ENCODE measurements around the gene RASGRP2. TPM values are rescaled to one million over a fixed set of nuclear protein-coding genes. Genes with fewer than 3 reads are reported as not detected.

Gene RASGRP2
- 24.9 TPM for total RNA-seq

DNA sequence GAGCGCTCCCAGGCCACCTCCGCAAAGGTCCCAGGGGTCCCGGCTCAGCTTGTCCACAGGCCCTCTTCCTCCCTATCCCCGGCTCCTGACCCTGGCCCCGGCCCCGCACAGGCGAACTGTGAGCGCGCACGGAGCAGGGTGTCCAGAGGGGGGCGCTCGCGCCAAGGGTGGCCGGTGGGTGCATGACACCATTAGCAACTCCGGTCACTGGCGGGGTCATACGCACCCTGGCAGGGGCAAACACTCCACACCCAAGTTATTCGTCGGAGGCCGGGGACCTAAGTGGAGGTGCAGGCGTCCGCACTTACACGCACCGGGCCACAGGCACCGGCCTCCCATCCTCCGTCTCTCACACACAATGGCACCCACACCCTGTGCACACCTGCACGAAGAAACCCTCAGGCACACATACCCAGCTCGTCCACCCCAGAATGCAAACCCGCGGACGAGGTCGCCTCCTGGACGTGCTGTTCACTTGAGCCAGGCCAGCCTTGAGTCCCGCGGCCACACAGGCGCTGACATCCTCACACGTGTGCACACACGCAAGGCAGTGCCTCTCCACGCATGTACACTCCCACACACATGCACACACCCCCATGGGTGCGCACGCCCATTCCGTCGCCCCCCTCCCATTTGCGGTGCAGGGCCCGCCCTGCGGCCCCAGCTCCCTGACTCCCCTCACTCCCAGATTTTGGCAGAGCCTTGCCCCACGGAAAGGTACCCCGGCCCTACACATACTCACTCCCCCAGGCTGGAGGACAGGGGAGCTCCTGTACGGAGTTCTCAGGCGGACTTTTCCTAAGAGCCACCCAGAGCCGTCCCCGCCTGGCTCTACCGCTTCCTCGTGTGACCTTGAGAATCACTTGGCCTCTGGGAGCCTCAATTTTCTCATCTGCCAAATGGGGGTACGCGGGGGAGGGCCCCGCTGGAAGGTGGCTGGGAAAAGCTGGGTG lies at the start of gene RASGRP2:
TSS of gene RASGRP2 (minus strand) at position 552 of the 953 bp plus-strand sequence. CDS start 1,276 bp downstream, outside the sequence.
- FAIRE-seq (no peak), DNase-seq (ENCODE audit: low spot score in 2 of 2) (peak; percentile 66 to 68)

GRCh38 chr11:64792482-64792881 lies 48.5 kb upstream of the RASGRP2 start:
- DNase-seq (ENCODE audit: low spot score in 2 of 2) = no peak
- no peak for FAIRE-seq

DNA sequence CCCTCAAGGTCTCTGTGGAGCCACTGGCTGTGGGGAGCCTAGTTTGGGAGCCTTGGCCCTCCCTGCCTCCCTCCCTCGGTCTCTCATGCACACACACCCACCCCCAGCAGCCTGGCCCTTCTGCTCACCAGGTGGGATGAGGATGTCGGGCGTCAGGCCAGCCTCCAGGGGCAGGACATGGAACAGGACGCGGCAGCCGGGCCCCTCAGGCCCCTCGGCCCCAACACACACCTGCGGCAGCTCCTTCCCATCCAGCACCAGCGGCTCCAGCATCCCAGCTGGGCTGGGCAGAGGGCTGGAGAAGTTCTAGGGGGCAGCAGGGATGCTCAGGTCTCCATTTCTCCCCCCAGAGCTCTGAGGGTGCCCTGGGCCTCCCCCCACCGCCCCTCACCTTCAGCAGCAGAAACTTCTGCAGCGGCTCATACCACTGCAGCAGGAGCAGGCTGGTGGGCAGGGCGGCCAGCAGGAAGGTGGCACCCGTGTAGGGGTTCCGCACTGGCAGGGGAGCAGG lies 47.9 kb upstream of the RASGRP2 start:
- no peak for DNase-seq (ENCODE audit: low spot score in 2 of 2)

DNA sequence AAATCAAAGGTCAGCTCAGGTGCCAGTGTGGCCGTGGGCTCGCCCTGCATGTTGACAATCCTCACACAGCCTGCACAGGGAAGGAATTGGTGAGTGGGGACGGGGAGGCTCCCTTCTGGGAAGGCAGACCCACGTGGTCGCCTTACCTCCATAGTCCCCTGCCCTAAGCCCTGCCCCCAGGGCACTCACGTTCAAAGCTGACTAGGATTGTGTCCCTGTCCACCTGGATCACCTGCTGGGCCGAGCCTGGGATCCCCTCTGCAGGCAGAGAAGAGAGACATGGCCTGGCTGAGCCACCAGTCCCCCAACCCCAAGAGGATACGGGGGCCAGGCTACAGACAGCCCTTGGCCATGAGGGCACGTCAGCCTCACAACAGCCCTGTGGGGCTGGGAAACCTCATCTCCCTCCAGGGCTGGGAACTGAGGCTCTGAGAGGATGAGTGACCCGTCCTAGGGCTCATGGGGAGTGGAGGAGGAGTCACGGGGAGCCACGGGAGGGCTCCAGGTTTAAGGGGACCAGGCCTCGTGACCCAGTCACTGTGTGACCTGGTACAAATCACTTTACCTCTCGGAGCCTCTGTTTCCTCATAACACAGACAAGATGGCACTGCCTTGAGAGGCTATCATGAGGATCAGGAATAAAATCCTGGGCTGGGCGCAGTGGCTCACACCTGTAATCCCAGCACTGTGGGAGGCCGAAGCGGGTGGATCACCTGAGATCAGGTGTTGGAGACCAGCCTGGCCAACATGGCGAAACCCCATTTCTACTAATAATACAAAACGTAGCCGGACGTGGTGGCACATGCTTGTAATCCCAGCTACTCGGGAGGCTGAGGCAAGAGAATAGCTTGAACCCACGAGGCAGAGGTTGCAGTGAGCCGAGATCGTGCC lies 46.5 kb upstream of the RASGRP2 start:
- FAIRE-seq = no peak
- DNase-seq (ENCODE audit: low spot score in 2 of 2) = no peak

More for the DNA sequence above, 47.9 kb upstream of the RASGRP2 start:
- no peak for FAIRE-seq

DNA sequence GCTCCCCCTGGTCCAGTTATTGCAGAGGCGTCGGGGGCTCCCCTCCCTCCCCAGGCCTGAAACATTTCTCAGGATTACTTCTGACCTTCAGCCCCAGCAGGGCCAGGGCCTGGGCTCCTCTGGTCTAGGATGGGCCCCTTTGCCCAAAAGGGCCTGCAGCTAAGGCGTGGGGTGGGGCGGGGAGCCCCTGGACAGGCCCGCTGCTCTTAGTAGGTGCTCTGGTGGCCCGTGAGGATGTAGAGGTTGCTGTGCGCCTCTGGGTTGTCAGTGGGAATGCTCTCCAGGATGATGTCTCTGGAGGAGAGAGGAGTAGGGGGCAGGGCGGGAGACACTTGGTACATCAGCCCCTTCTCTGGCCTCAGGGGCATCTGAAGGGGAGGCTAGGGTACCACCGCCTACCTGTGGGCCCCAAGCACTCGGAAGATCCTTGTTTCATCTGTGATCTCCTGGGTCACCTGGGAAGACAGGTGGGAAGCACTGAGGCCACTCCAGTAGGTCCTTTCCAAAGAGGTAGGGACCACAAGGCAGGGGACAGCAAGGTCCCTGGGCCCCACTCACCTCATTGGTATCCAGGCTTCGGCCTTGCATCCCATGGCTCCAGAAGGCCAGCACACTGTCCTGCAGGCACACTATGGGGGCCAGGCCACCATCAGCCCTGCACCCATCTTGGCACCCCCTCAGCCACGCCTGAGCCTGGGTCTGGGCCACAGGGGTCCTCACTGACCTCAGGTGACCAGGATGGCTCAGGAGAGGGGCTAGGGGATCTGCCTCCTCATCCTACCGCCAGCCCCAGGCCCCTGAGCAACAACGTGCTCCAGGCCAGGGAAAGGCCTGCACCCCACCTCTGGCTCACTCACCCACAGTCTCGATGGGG lies 45.6 kb upstream of the RASGRP2 start:
- DNase-seq (ENCODE audit: low spot score in 2 of 2) (no peak), FAIRE-seq (no peak)

GRCh38 chr11:64788321-64789215 lies 44.6 kb upstream of the RASGRP2 start:
- no peak for FAIRE-seq

DNA sequence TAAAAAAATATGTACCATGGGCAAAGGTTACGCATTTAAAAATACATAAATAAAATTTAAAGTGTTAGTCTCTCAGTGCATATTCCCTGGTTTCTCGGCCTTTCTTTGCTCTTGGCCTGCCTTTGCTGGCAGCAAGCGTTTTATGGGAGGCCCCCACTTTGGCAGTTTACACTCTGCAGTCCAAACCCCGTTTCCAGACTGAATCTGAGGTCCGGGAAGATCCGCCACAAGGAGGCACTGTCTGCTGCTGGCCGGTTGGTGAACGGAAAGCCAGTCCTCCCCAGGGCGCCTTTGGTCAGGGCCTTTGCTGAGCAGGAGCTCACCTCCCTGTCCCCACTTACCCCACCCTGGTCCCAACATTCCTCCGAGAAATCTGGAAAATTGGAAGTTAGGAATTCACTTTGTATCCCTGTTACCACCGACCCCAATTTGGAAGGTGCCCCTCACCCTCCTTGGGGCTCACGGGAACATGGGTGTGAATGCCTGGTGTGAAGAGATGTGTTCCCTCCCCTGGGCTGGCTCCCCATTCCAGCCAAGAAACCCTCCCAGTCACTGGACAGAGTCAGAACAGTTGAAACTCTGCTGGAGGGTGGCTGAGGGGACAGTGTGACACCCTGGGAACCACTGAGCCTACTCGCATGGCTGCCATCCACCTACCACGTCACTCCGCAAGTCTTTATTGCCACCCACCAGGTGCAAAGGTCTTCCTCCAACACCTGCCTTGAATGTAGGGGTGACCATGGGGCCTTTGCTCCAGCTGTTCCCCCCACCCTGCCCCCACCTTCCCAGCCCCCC lies 43.8 kb upstream of the RASGRP2 start:
- peak; percentile 57 to 77 for DNase-seq (ENCODE audit: low spot score in 2 of 2)

More at GRCh38 chr11:64788321-64789215, 44.6 kb upstream of the RASGRP2 start:
- no peak for DNase-seq (ENCODE audit: low spot score in 2 of 2)

GRCh38 chr11:64786308-64786707 lies 42.4 kb upstream of the RASGRP2 start:
- FAIRE-seq (no peak), DNase-seq (ENCODE audit: low spot score in 2 of 2) (no peak)

More for the DNA sequence above, 43.8 kb upstream of the RASGRP2 start:
- no peak for FAIRE-seq

- FAIRE-seq = no peak
- no peak for DNase-seq (ENCODE audit: low spot score in 2 of 2)
Observed at GRCh38 chr11:64784813-64785581, 41.1 kb upstream of the RASGRP2 start.

- DNase-seq (ENCODE audit: low spot score in 2 of 2) (peak; percentile 94 to 95), FAIRE-seq (peak; percentile 86)
Observed at GRCh38 chr11:64778473-64779298, 34.7 kb upstream of the RASGRP2 start, which contains the start of gene SF1. TSS of gene SF1 (minus strand) at chr11:64778542. CDS start at chr11:64778392, 150 bp downstream.

- DNase-seq (ENCODE audit: low spot score in 2 of 2) (no peak), FAIRE-seq (no peak)
Observed at GRCh38 chr11:64778223-64778472, 34.2 kb upstream of the RASGRP2 start.

- FAIRE-seq (no peak), DNase-seq (ENCODE audit: low spot score in 2 of 2) (peak; percentile 84 to 90)
Observed at GRCh38 chr11:64777449-64778222, 33.7 kb upstream of the RASGRP2 start.

GRCh38 chr11:64776875-64777274 lies 32.9 kb upstream of the RASGRP2 start:
- DNase-seq (ENCODE audit: low spot score in 2 of 2) (no peak), FAIRE-seq (no peak)

- FAIRE-seq = no peak
- no peak for DNase-seq (ENCODE audit: low spot score in 2 of 2)
Observed at GRCh38 chr11:64776425-64776824, 32.5 kb upstream of the RASGRP2 start.

DNA sequence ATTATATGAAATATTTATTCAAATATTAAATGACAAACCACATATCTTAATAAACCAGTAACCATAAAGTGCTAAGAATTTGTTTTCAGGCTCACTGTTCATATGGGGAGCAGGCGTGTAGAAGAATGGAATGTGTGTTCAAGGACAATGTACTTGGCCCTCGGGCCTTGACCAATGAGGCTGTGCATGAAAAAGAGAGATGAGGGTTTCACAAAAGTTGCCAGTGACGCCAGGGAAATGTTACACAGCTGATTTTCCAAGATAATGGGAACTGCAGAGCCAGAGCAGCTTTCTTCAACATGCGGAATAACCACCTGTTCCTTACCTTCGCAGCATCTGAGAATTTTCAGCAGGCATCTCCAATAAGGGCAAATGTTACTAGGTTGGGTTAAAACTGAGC lies 30.2 kb upstream of the RASGRP2 start:
- FAIRE-seq (no peak), DNase-seq (ENCODE audit: low spot score in 2 of 2) (no peak)
